Fibroblast of the conjunctiva (primary cell): ENCODE results near the gene RPL22.

Experiments used
- DNase-seq: peaks from one replicate; pipeline ENCODE4 v3.0.0-alpha.2; 2010; ENCODE audit warnings: low read depth

The RPL22 gene

GRCh38 chr1:6151291-6151822 lies 48.0 kb downstream of the RPL22 start:
- DNase-seq: no peak

DNA sequence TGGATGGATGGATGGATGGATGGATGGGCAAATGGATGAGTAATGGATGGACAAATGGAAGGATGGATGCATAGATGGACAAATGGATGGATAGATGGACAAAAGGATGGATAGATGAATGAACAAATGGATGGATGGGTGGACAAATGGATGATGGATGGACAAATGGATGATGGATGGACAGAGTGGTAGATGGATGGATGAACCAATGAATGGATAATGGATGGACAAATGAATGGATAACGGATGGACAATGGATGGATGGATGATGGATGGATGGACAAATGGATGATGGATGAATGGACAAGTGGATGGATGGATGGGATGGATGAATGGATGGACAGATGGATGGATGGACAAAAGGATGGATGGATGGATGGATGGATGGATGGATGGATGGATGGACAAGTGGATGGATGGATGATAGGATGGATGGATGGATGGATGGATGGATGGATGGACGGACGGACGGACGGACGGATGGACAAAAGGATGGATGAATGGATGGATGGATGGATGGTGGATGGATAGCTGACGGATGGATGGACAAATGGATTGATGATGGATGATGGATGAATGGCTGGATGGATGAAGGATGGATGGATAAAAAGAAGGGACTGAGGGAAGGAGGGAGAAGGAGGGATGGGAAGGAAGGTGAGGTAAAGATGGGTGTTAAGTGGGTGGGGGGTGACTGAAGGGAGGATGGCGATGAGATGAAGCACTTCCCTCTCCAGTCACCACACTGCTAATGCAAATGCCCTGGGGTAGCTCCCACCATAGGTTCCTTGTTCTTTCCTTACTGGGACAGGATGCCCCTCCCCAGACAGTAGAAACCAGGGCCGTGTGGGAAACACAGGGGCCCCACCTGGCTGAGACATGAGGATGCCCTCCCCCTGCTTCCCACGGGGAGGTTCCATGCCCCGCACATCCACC lies 49.1 kb downstream of the RPL22 start:
- DNase-seq: no peak

GRCh38 chr1:6149597-6149996 lies 49.8 kb downstream of the RPL22 start:
- DNase-seq: no peak

DNA sequence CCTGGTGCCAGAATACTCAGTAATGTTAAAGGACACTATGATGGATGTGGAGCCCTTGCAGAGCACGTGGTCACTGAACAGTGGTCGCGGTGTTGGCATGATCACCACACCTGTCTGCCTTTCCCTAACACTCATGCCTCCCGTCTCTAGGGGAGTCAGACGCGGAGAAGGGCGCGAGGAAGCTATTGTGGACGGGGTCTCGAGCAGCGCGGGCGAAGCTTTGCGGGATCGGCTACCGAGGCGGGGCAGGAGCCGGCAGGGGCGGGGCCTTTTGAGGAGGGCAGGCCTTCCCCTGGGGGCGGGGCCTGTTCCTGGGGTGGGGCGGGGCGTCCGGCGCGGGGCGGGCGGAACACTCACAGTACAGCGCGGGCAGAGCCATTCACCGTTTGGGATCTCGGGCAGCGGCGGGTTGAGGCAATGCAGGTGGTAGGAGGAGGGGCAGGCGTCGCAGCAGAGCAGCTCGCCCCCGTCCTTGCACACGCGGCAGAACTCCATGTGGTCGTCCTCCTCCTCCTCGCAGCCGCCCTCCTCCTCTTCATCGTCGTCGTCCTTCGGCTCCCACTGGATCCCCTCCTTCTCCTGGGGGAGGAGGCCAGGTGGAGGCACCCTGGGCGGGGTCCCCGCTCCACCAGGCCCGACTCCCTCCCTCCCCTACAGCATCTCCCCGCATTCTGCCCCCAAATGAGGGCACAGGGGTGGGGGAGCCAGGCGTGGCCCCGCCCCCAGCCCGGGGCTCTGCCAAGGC lies 50.7 kb downstream of the RPL22 start:
- no peak for DNase-seq

DNA sequence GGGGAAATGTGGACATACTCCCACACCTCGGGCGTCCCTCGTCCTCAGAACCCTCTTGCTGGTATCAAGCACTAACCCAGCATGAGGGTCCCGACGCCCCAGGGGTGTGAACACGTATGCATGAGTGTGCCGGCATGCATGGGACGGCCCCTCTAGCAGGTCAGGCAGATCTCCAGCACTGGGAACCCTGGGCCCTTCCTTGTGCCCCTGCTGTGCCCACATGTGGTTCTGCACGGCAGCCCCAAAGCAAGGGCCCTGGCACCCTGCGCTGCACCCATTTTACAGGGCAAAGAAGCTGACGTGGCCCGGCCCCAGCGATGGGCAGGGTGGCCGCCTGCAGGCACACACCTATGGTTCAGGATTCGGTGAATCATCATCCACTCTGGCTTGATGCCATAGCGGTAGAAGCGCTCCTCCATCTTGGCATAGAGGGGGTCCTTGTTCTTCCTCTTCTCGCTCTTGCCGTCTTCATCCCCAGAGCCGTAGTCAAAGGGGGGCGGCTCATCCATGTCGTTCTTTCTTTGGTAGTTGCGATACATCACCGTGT lies 53.5 kb downstream of the RPL22 start:
- no peak for DNase-seq

DNA sequence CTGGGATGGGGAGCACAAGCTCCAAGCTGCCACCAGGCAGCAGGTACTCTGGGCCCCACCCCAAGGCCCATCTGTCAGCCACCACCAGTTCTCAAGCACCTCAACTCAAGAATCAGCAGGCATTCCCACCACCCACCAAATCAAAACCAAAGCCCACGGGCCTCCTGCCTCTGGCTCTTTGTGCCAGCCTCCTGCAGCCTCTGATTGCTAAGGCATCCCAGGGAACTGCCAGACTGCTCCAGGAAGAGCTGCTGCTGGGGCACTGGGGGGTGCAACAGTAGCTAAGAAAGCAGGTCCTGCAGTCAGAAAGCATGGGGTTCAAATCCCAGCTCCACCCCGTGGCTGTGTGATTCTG lies 54.0 kb downstream of the RPL22 start:
- no peak for DNase-seq

DNA sequence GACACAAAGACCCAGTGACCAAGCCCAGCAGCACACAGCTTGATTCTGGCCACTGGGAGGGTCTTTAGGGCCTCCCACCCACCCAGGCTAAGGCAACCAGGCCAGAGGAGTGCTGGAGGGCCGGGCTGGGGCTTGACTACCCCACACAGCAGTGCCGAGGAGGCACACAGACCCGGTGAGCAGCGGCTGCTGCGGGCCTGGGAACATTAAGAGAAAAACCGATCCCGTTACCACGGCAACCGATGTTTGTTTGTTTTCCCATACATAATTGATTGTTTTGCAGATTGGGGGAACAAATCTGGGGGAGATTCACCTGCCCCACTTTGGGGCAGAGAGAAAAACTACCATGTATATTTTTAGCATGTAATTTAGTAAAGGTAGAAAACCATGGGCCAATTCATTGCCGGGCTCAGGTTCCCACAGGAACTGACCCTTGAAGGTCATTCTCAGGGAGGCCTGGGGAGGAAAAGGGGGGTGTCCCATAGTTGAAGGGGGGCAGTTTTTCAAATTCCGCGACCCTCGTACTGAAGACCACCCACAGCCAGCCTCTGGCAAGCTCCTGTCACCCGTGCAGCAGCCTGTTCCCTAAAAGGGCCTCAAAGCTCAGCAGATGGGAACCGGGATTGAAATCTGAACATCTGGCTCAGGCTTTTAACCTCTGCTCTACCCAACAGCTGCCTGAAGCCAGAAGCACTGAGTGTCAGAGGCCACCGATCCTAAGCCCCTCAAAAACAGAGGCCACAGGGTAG lies 54.6 kb downstream of the RPL22 start:
- no peak for DNase-seq

DNA sequence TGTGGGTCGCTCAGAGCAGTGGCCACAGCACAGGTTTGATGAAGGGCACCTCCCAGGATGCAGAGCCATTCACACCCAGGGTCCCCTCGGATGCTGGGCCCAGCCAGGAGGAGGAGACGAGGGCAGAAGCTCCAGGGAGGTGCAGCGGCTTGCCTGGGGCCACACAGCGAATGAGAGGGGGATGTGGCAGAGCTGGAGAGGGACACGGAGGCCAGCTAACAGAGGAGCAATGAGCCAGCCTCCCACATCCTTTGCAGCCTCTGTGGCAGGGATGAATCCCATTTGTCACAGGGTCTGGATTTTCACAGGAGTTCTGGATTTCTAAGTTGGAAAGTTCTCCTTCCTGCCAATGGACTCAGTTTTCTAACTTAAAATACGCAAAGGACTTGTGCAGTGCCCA lies 55.2 kb downstream of the RPL22 start:
- no peak for DNase-seq

GRCh38 chr1:6143395-6143794 lies 56.0 kb downstream of the RPL22 start:
- DNase-seq: no peak

- DNase-seq: no peak
Measured at GRCh38 chr1:6142734-6143133, 56.7 kb downstream of the RPL22 start.

GRCh38 chr1:6142036-6142621 lies 57.3 kb downstream of the RPL22 start:
- no peak for DNase-seq

- no peak for DNase-seq
Measured at GRCh38 chr1:6141592-6141991, 57.8 kb downstream of the RPL22 start.

- DNase-seq: no peak
Measured at GRCh38 chr1:6140413-6140812, 59.0 kb downstream of the RPL22 start.

- DNase-seq: no peak
Measured at GRCh38 chr1:6137758-6138157, 61.6 kb downstream of the RPL22 start.

DNA sequence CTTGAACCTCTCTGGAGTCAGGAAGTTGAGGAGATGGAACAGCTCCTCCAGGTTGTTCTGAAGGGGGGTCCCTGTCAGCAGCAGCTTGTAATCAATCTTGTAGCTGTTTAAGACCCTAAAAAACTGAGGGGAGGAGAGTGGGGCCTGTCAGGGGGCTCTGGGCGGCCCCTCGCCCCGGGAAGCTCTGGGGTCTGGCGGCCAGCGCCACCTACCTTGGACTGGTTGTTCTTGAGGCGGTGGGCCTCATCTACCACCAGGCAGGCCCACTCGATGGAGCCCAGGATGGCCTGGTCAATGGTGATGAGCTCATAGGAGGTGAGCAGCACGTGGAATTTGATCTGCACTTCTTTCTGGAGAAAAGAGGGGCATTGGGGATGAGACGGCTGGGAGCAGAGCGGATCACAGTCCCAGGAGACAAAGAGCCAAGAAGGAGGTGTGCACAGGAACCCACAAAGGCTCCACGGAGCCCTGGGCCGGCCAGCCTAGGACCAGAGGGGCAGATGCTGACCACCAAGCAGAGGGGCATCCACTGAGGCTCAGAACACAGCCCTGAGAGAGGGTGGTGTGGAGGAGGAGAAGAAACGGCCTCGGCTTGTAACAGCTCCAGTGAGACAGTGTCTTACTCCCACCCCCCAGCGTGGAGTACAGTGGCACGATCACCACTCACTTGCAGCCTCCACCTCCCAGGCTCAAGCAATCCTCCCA lies 62.7 kb downstream of the RPL22 start:
- no peak for DNase-seq
